Measurements from ENCODE around the gene KRTAP10-6.
A peak's percentile ranks its signal among the peaks of the same experiment; 100 is the strongest.

The KRTAP10-6 gene

GRCh38 chr21:44549525-44550211, 42.6 kb downstream of the KRTAP10-6 start:
- Histone ChIP-seq H3K4me1 (ENCODE audit: low read length) (peaks cover 3% of the 10 kb centered on the region), H3K4me3 (ENCODE audit: low read length) (no peak overlapping the region), H3K36me3 (replicated peaks; ENCODE audit: low read depth, low read length) (no peaks in the 10 kb centered on the region), H2AFZ (ENCODE audit: low read depth, low read length) (no peak overlapping the region), H3K79me2 (ENCODE audit: low read length) (no peaks in the 10 kb centered on the region), H3K4me2 (ENCODE audit: low read length) (no peak overlapping the region), H4K20me1 (ENCODE audit: insufficient read depth, low read length) (no peaks in the 10 kb centered on the region), H3K27me3 (ENCODE audit: low read depth, low read length) (no peaks in the 10 kb centered on the region), H3K9ac (ENCODE audit: low read length) (no peak overlapping the region), H3K27ac (ENCODE audit: low read length) (no peak overlapping the region), H3K9me3 (ENCODE audit: insufficient read depth, low read length) (0 out of 2 replicates have a peak, but pooled peaks cover 9% of the 10 kb centered on the region)
- TF ChIP-seq CTCF (IDR thresholded peaks at IDR 0.05; ENCODE audit: low read depth, low read length) (no peak), EZH2phosphoT487 (IDR thresholded peaks at IDR 0.05; ENCODE audit: low read depth) (no peak)

- no peak overlapping the region for H3K4me3 ChIP-seq (ENCODE audit: low read length)
- no peaks in the 10 kb centered on the region for H3K27me3 ChIP-seq (ENCODE audit: low read depth, low read length)
- H2AFZ ChIP-seq (ENCODE audit: low read depth, low read length), result no peak overlapping the region
- no peaks in the 10 kb centered on the region for H4K20me1 ChIP-seq (ENCODE audit: insufficient read depth, low read length)
- no peaks in the 10 kb centered on the region for H3K36me3 ChIP-seq (replicated peaks; ENCODE audit: low read depth, low read length)
- H3K4me2 ChIP-seq (ENCODE audit: low read length), result no peak overlapping the region
- H3K79me2 ChIP-seq (ENCODE audit: low read length), result no peaks in the 10 kb centered on the region
- H3K27ac ChIP-seq (ENCODE audit: low read length), result no peak overlapping the region
- TF ChIP-seq EZH2phosphoT487 (IDR thresholded peaks at IDR 0.05; ENCODE audit: low read depth) (no peak), CTCF (IDR thresholded peaks at IDR 0.05; ENCODE audit: low read depth, low read length) (no peak)
- peaks cover 3% of the 10 kb centered on the region for H3K4me1 ChIP-seq (ENCODE audit: low read length)
- 0 out of 2 replicates have a peak, but pooled peaks cover 9% of the 10 kb centered on the region for H3K9me3 ChIP-seq (ENCODE audit: insufficient read depth, low read length)
- no peak overlapping the region for H3K9ac ChIP-seq (ENCODE audit: low read length)
Measured at GRCh38 chr21:44548922-44549321, 43.4 kb downstream of the KRTAP10-6 start.

GRCh38 chr21:44548381-44548780, 43.9 kb downstream of the KRTAP10-6 start:
- H3K79me2 ChIP-seq (ENCODE audit: low read length), result no peaks in the 10 kb centered on the region
- no peaks in the 10 kb centered on the region for H3K36me3 ChIP-seq (replicated peaks; ENCODE audit: low read depth, low read length)
- no peaks in the 10 kb centered on the region for H3K27me3 ChIP-seq (ENCODE audit: low read depth, low read length)
- 0 out of 2 replicates have a peak, but pooled peaks cover 9% of the 10 kb centered on the region for H3K9me3 ChIP-seq (ENCODE audit: insufficient read depth, low read length)
- H3K4me2 ChIP-seq (ENCODE audit: low read length), result no peak overlapping the region
- no peaks in the 10 kb centered on the region for H4K20me1 ChIP-seq (ENCODE audit: insufficient read depth, low read length)
- no peak overlapping the region for H2AFZ ChIP-seq (ENCODE audit: low read depth, low read length)
- H3K9ac ChIP-seq (ENCODE audit: low read length), result no peak overlapping the region
- TF ChIP-seq CTCF (IDR thresholded peaks at IDR 0.05; ENCODE audit: low read depth, low read length) (no peak), EZH2phosphoT487 (IDR thresholded peaks at IDR 0.05; ENCODE audit: low read depth) (no peak)
- H3K4me3 ChIP-seq (ENCODE audit: low read length), result no peak overlapping the region
- no peak overlapping the region for H3K27ac ChIP-seq (ENCODE audit: low read length)
- peaks cover 3% of the 10 kb centered on the region for H3K4me1 ChIP-seq (ENCODE audit: low read length)

GRCh38 chr21:44547656-44548331, 44.5 kb downstream of the KRTAP10-6 start:
- no peaks in the 10 kb centered on the region for H3K36me3 ChIP-seq (replicated peaks; ENCODE audit: low read depth, low read length)
- peaks cover 3% of the 10 kb centered on the region for H3K4me1 ChIP-seq (ENCODE audit: low read length)
- peak overlapping the region; percentile 64; the same call in 1 of the 2 replicates for H2AFZ ChIP-seq (ENCODE audit: low read depth, low read length)
- no peak overlapping the region for H3K9ac ChIP-seq (ENCODE audit: low read length)
- no peaks in the 10 kb centered on the region for H4K20me1 ChIP-seq (ENCODE audit: insufficient read depth, low read length)
- no peak overlapping the region for H3K27ac ChIP-seq (ENCODE audit: low read length)
- no peaks in the 10 kb centered on the region for H3K79me2 ChIP-seq (ENCODE audit: low read length)
- no peak for TF ChIP-seq EZH2phosphoT487 (IDR thresholded peaks at IDR 0.05; ENCODE audit: low read depth)
- no peak for TF ChIP-seq CTCF (IDR thresholded peaks at IDR 0.05; ENCODE audit: low read depth, low read length)
- H3K4me3 ChIP-seq (ENCODE audit: low read length), result no peak overlapping the region
- H3K27me3 ChIP-seq (ENCODE audit: low read depth, low read length), result no peaks in the 10 kb centered on the region
- no peak overlapping the region for H3K4me2 ChIP-seq (ENCODE audit: low read length)
- H3K9me3 ChIP-seq (ENCODE audit: insufficient read depth, low read length), result 0 out of 2 replicates have a peak, but pooled peaks cover 9% of the 10 kb centered on the region

Measured in OCI-LY3 (cell line).